IPS-NIHi11 (cell line): ENCODE data around the gene SCO2.
"Not testable (repeated sequence)": the region's sequence is repeated elsewhere in the genome, so short reads cannot be mapped to it uniquely, and the experiment has no call there.

Source experiments
- DNase-seq: peaks from one replicate; pipeline ENCODE4 v3.0.0; 2012; ENCODE audit warnings: mixed read lengths, low spot score

SCO2 gene

GRCh38 chr22:50551160-50551752 is 25.9 kb upstream of the SCO2 start:
- DNase-seq: no peak

GRCh38 chr22:50550395-50550794 is 25.0 kb upstream of the SCO2 start:
- DNase-seq: peak; percentile 9

GRCh38 chr22:50548921-50549790 is 23.8 kb upstream of the SCO2 start:
- DNase-seq: no peak

GRCh38 chr22:50548040-50548920 is 22.9 kb upstream of the SCO2 start:
- peak; percentile 39 for DNase-seq

GRCh38 chr22:50547263-50547985 is 22.0 kb upstream of the SCO2 start:
- peak; percentile 39 for DNase-seq

GRCh38 chr22:50546326-50547262 is 21.2 kb upstream of the SCO2 start:
- DNase-seq: peak; percentile 35

GRCh38 chr22:50545522-50546325 is 20.3 kb upstream of the SCO2 start, which contains the start of gene KLHDC7B:
Gene KLHDC7B, plus strand, starts transcription at chr22:50545899. Its CDS starts 345 bp downstream, at chr22:50546244.
- no peak for DNase-seq

GRCh38 chr22:50544746-50545253 is 19.4 kb upstream of the SCO2 start:
- DNase-seq: no peak

- DNase-seq: peak; percentile 98
These were observed 18.8 kb upstream of the SCO2 start for GRCh38 chr22:50544078-50544745.

- DNase-seq: no peak
These were observed 17.1 kb upstream of the SCO2 start for GRCh38 chr22:50542416-50542927.

GRCh38 chr22:50541667-50542026 is 16.2 kb upstream of the SCO2 start:
- DNase-seq: not testable (repeated sequence)

GRCh38 chr22:50540381-50540780 is 15.0 kb upstream of the SCO2 start:
- no peak for DNase-seq

GRCh38 chr22:50537765-50538164 is 12.4 kb upstream of the SCO2 start:
- DNase-seq: no peak

- DNase-seq: no peak
These were observed 10.8 kb upstream of the SCO2 start for GRCh38 chr22:50536226-50536625.

GRCh38 chr22:50535113-50535512 is 9.7 kb upstream of the SCO2 start:
- DNase-seq: no peak

GRCh38 chr22:50533856-50534711 is 8.7 kb upstream of the SCO2 start:
- not testable (repeated sequence) for DNase-seq
